Ishikawa (cell line): Measurements from ENCODE around the gene POLG.

ENCODE experiments used
- CEBPB ChIP-seq: IDR thresholded peaks from 2 replicates; pipeline ENCODE4 v1.6.1; 2012
- CREB1 ChIP-seq: IDR thresholded peaks from 2 replicates; pipeline ENCODE4 v1.6.1; 2012; ENCODE audit warnings: low read depth
- EGR1 ChIP-seq: IDR thresholded peaks from 2 replicates; pipeline ENCODE4 v1.6.1; 2012
- EP300 ChIP-seq: IDR thresholded peaks from 2 replicates; pipeline ENCODE4 v1.6.1; 2012; ENCODE audit warnings: borderline replicate concordance
- FOXM1 ChIP-seq: IDR thresholded peaks from 2 replicates; pipeline ENCODE4 v1.6.1; 2012; ENCODE audit warnings: low read depth, borderline replicate concordance
- MAX ChIP-seq: IDR thresholded peaks from 2 replicates; pipeline ENCODE4 v1.6.1; 2012
- NFIC ChIP-seq: IDR thresholded peaks from 2 replicates; pipeline ENCODE4 v1.6.1; 2012
- RAD21 ChIP-seq: IDR thresholded peaks from 2 replicates; pipeline ENCODE4 v1.6.1; 2012; ENCODE audit warnings: low read depth
- REST ChIP-seq: IDR thresholded peaks from 2 replicates; pipeline ENCODE4 v1.6.1; 2012; ENCODE audit warnings: low read depth, mild to moderate bottlenecking
- TAF1 ChIP-seq: IDR thresholded peaks from 2 replicates; pipeline ENCODE4 v1.6.1; 2012; ENCODE audit warnings: low read depth, mild to moderate bottlenecking
- TCF12 ChIP-seq: IDR thresholded peaks from 2 replicates; pipeline ENCODE4 v1.6.1; 2012; ENCODE audit warnings: low read depth
- TEAD4 ChIP-seq: IDR thresholded peaks from 2 replicates; pipeline ENCODE4 v1.6.1; 2012
- USF1 ChIP-seq: IDR thresholded peaks from 2 replicates; pipeline ENCODE4 v1.6.1; 2012
- YY1 ChIP-seq: IDR thresholded peaks from 2 replicates; pipeline ENCODE4 v1.6.1; 2012; ENCODE audit warnings: low read depth
- ZBTB7A ChIP-seq: IDR thresholded peaks from 2 replicates; pipeline ENCODE4 v1.6.1; 2012; ENCODE audit warnings: low read depth

The POLG gene

GRCh38 chr15:89358755-89359439 is 24.3 kb upstream of the POLG start:
- TF ChIP-seq USF1 (no peak), TCF12 (no peak), CREB1 (no peak), REST (peak; percentile 47), TEAD4 (no peak), NFIC (peak; percentile 12; the same call in 1 of the 2 replicates), MAX (peak; percentile 68; the same call in 1 of the 2 replicates), FOXM1 (no peak), EP300 (no peak), TAF1 (no peak), RAD21 (peak; percentile 93), EGR1 (no peak), CEBPB (no peak), YY1 (no peak), ZBTB7A (no peak)

GRCh38 chr15:89358435-89358754 is 23.8 kb upstream of the POLG start:
- TF ChIP-seq USF1 (no peak), CEBPB (no peak), YY1 (no peak), EP300 (no peak), TCF12 (no peak), ZBTB7A (no peak), FOXM1 (no peak), TEAD4 (no peak), REST (no peak), MAX (no peak), TAF1 (no peak)

GRCh38 chr15:89356634-89357298 is 22.1 kb upstream of the POLG start:
- TF ChIP-seq TCF12 (no peak), RAD21 (peak; percentile 52; the same call in 1 of the 2 replicates)

GRCh38 chr15:89353991-89354390 is 19.4 kb upstream of the POLG start:
- TF ChIP-seq EGR1 (no peak), TCF12 (no peak)

- TF ChIP-seq ZBTB7A, result no peak
- TF ChIP-seq NFIC, result no peak
- TF ChIP-seq EP300, result no peak
- no peak for TF ChIP-seq TCF12
- TF ChIP-seq TAF1, result no peak
- no peak for TF ChIP-seq REST
- no peak for TF ChIP-seq CREB1
- no peak for TF ChIP-seq YY1
- no peak for TF ChIP-seq MAX
- no peak for TF ChIP-seq FOXM1
Observed at GRCh38 chr15:89352476-89352875, 17.9 kb upstream of the POLG start.
